Hepatocyte (in vitro differentiated cells): ENCODE measurements around the gene FLT1. TPM values are rescaled to one million over a fixed set of nuclear protein-coding genes. Genes with fewer than 3 reads are reported as not detected.

ENCODE experiments used
- DNase-seq: peaks from one replicate; pipeline ENCODE4 v3.0.0-alpha.2; 2016; ENCODE audit warnings: low spot score
- H2AFZ ChIP-seq: fragments of 200-600 bp; sonication (generic); 2 replicates; pipeline ENCODE4 v1.6.0; 2016; ENCODE audit warnings: antibody characterized with exemption, mild to moderate bottlenecking
- H3K27ac ChIP-seq: fragments of 200-600 bp; sonication (generic); 2 replicates; pipeline ENCODE4 v1.5.1; 2016; ENCODE audit warnings: mild to moderate bottlenecking
- H3K27me3 ChIP-seq: fragments of 200-600 bp; sonication (generic); 2 replicates; pipeline ENCODE4 v1.6.1; 2016
- H3K36me3 ChIP-seq: fragments of 200-600 bp; sonication (generic); replicated peaks from 2 replicates; pipeline ENCODE4 v1.5.1; 2016; ENCODE audit warnings: low read depth; ENCODE audit not compliant: insufficient read depth
- H3K4me1 ChIP-seq: fragments of 200-600 bp; sonication (generic); 2 replicates; pipeline ENCODE4 v1.5.1; 2016; ENCODE audit warnings: mild to moderate bottlenecking, moderate library complexity; ENCODE audit not compliant: insufficient read depth
- H3K4me2 ChIP-seq: fragments of 200-600 bp; sonication (generic); 2 replicates; pipeline ENCODE4 v1.6.0; 2016
- H3K4me3 ChIP-seq: fragments of 200-600 bp; sonication (generic); 2 replicates; pipeline ENCODE4 v1.5.1; 2016; ENCODE audit warnings: mild to moderate bottlenecking
- H3K79me2 ChIP-seq: fragments of 200-600 bp; sonication (generic); 2 replicates; pipeline ENCODE4 v1.6.0; 2017; ENCODE audit warnings: mild to moderate bottlenecking
- H3K9me2 ChIP-seq: fragments of 200-600 bp; sonication (generic); replicated peaks from 2 replicates; pipeline ENCODE4 v1.6.0; 2017; ENCODE audit warnings: mild to moderate bottlenecking; ENCODE audit not compliant: insufficient read depth
- H3K9me3 ChIP-seq: fragments of 200-600 bp; sonication (generic); 2 replicates; pipeline ENCODE4 v1.5.1; 2016; ENCODE audit warnings: low read depth, mild to moderate bottlenecking
- H4K20me1 ChIP-seq: fragments of 200-600 bp; sonication (generic); 2 replicates; pipeline ENCODE4 v1.6.0; 2016; ENCODE audit warnings: mild to moderate bottlenecking; ENCODE audit not compliant: insufficient read depth, poor library complexity, severe bottlenecking
- CTCF ChIP-seq: fragments of 200-600 bp; sonication (generic); IDR thresholded peaks from 2 replicates; pipeline ENCODE4 v1.5.1; 2016; ENCODE audit warnings: antibody characterized with exemption, mild to moderate bottlenecking; ENCODE audit not compliant: poor library complexity
- EZH2 ChIP-seq: fragments of 200-600 bp; sonication (generic); IDR thresholded peaks from 2 replicates; pipeline ENCODE4 v1.6.1; 2016; ENCODE audit warnings: antibody characterized with exemption, mild to moderate bottlenecking, borderline replicate concordance
- EZH2phosphoT487 ChIP-seq: fragments of 200-600 bp; sonication (generic); IDR thresholded peaks from one replicate; pipeline ENCODE4 v1.6.1; 2018; ENCODE audit warnings: antibody characterized with exemption, mild to moderate bottlenecking, low read depth, moderate library complexity; ENCODE audit not compliant: unreplicated experiment, severe bottlenecking
- WGBS: methylation state at CpG from one replicate; pipeline ENCODE4 v1.1.6; 2016; ENCODE audit warnings: low lambda C conversion rate; ENCODE audit errors: missing lambda C conversion rate; 5-methylcytosine and 5-hydroxymethylcytosine counted together
- polyA plus RNA-seq: library from polyadenylated mRNA; unstranded; fragments of >200 nt; fragmentation: Nextera tagmentation; extraction: Ambion mirVana; gene quantifications from 2 replicates; pipeline ENCODE4 v1.2.1, GENCODE V29; 2016
- total RNA-seq: library from RNA; depleted of rRNA; stranded (reverse); fragments of >200 nt; gene quantifications from 2 replicates; pipeline ENCODE4 v1.2.3, GENCODE V29; 2014

Gene FLT1
- total and polyA plus RNA-seq, 2 experiments from 2014 or later: 30.4 to 40.1 TPM

- WGBS: 60% methylated on average over 2 of the region's 2 CpGs
- Histone ChIP-seq H3K4me1 (peaks cover 17% of the 10 kb centered on the region), H3K36me3 (no peaks in the 10 kb centered on the region), H3K27me3 (no peaks in the 10 kb centered on the region), H3K27ac (no peak overlapping the region), H3K9me3 (no peaks in the 10 kb centered on the region), H4K20me1 (no peaks in the 10 kb centered on the region), H3K79me2 (no peaks in the 10 kb centered on the region), H3K4me3 (no peak overlapping the region), H2AFZ (no peak overlapping the region), H3K4me2 (no peak overlapping the region), H3K9me2 (no peaks in the 10 kb centered on the region)
- TF ChIP-seq CTCF: no peak
- no peak for TF ChIP-seq EZH2phosphoT487
- no peak for TF ChIP-seq EZH2
- no peak for DNase-seq
Observed at GRCh38 chr13:28325022-28325421, 169.9 kb downstream of the FLT1 start.

GRCh38 chr13:28324181-28324789 is 170.6 kb downstream of the FLT1 start:
- H3K4me3 ChIP-seq: no peak overlapping the region
- no peaks in the 10 kb centered on the region for H3K36me3 ChIP-seq
- no peak overlapping the region for H3K4me2 ChIP-seq
- H4K20me1 ChIP-seq: no peaks in the 10 kb centered on the region
- H3K9me3 ChIP-seq: no peaks in the 10 kb centered on the region
- peaks cover 17% of the 10 kb centered on the region for H3K4me1 ChIP-seq
- H3K79me2 ChIP-seq: no peaks in the 10 kb centered on the region
- WGBS: 46% methylated on average over 4 of the region's 4 CpGs
- peak; percentile 78 for DNase-seq
- H2AFZ ChIP-seq: no peak overlapping the region
- no peaks in the 10 kb centered on the region for H3K27me3 ChIP-seq
- no peaks in the 10 kb centered on the region for H3K9me2 ChIP-seq
- TF ChIP-seq EZH2 (no peak), CTCF (peak; percentile 79), EZH2phosphoT487 (no peak)
- H3K27ac ChIP-seq: no peak overlapping the region

GRCh38 chr13:28322256-28322905 is 172.5 kb downstream of the FLT1 start:
- H3K27me3 ChIP-seq: no peaks in the 10 kb centered on the region
- no peaks in the 10 kb centered on the region for H3K9me2 ChIP-seq
- H4K20me1 ChIP-seq: no peaks in the 10 kb centered on the region
- DNase-seq: no peak
- H3K4me2 ChIP-seq: peak overlapping the region; percentile 46
- no peak overlapping the region for H2AFZ ChIP-seq
- TF ChIP-seq CTCF (no peak), EZH2 (no peak)
- no peaks in the 10 kb centered on the region for H3K9me3 ChIP-seq
- peak overlapping the region; percentile 7 for H3K27ac ChIP-seq
- H3K4me1 ChIP-seq: peaks cover 17% of the 10 kb centered on the region
- 46% methylated on average over 11 of the region's 11 CpGs for WGBS
- no peak overlapping the region for H3K4me3 ChIP-seq
- H3K36me3 ChIP-seq: no peaks in the 10 kb centered on the region
- no peaks in the 10 kb centered on the region for H3K79me2 ChIP-seq
